NT2/D1 (cell line): Measurements from ENCODE around the gene CNIH2.

Experiments
- SUZ12 ChIP-seq: IDR thresholded peaks from 2 replicates; pipeline ENCODE4 v1.6.1; 2011; ENCODE audit not compliant: insufficient read length, insufficient read depth; ENCODE audit errors: extremely low read depth
- ZNF274 ChIP-seq: IDR thresholded peaks from 2 replicates; pipeline ENCODE4 v1.6.1; 2011; ENCODE audit warnings: mild to moderate bottlenecking, low read depth, low read length

GRCh38 chr11:66228521-66228920 is 49.5 kb upstream of the CNIH2 start:
- TF ChIP-seq ZNF274 (no peak), SUZ12 (no peak)
